ENCODE measurements around the gene RHOXF1.
"Not testable (repeated sequence)": the region's sequence is repeated elsewhere in the genome, so short reads cannot be mapped to it uniquely, and the experiment has no call there.

The RHOXF1 gene

GRCh38 chrX:120115438-120115963, at the start of gene RHOXF1:
RHOXF1 (minus strand) TSS chrX:120115913; CDS start chrX:120115862, 51 bp downstream.
- no peak for DNase-seq (ENCODE audit: low read depth)

- DNase-seq (ENCODE audit: low read depth): not testable (repeated sequence)
These were observed 43.4 kb upstream of the RHOXF1 start for GRCh38 chrX:120159086-120159485.

GRCh38 chrX:120158313-120158712, 42.6 kb upstream of the RHOXF1 start, which contains the start of gene RHOXF2:
RHOXF2 (plus strand) TSS chrX:120158613; CDS start chrX:120158751, 138 bp downstream.
- DNase-seq (ENCODE audit: low read depth): not testable (repeated sequence)

GRCh38 chrX:120150109-120150744, 34.5 kb upstream of the RHOXF1 start:
- DNase-seq (ENCODE audit: low read depth): not testable (repeated sequence)

GRCh38 chrX:120147537-120147936, 31.8 kb upstream of the RHOXF1 start:
- no peak for DNase-seq (ENCODE audit: low read depth)

- DNase-seq (ENCODE audit: low read depth): not testable (repeated sequence)
These were observed 30.6 kb upstream of the RHOXF1 start for GRCh38 chrX:120146323-120146722.

GRCh38 chrX:120145295-120145925, 29.7 kb upstream of the RHOXF1 start:
- no peak for DNase-seq (ENCODE audit: low read depth)

- DNase-seq (ENCODE audit: low read depth): no peak
These were observed 28.6 kb upstream of the RHOXF1 start for GRCh38 chrX:120144178-120144844.

- no peak for DNase-seq (ENCODE audit: low read depth)
These were observed 24.7 kb upstream of the RHOXF1 start for GRCh38 chrX:120140293-120140981.

GRCh38 chrX:120137439-120137838, 21.7 kb upstream of the RHOXF1 start:
- no peak for DNase-seq (ENCODE audit: low read depth)

- DNase-seq (ENCODE audit: low read depth): no peak
These were observed 21.1 kb upstream of the RHOXF1 start for GRCh38 chrX:120136840-120137239.

- DNase-seq (ENCODE audit: low read depth): no peak
These were observed 20.4 kb upstream of the RHOXF1 start for GRCh38 chrX:120136128-120136527.

GRCh38 chrX:120128306-120128846, 12.7 kb upstream of the RHOXF1 start:
- not testable (repeated sequence) for DNase-seq (ENCODE audit: low read depth)

- DNase-seq (ENCODE audit: low read depth): no peak
These were observed 9.7 kb upstream of the RHOXF1 start for GRCh38 chrX:120125444-120125843.

- no peak for DNase-seq (ENCODE audit: low read depth)
These were observed 4.5 kb upstream of the RHOXF1 start for GRCh38 chrX:120120223-120120622.

- DNase-seq (ENCODE audit: low read depth): no peak
These were observed 4.1 kb downstream of the RHOXF1 start for GRCh38 chrX:120111611-120112010.

- DNase-seq (ENCODE audit: low read depth): no peak
These were observed 6.3 kb downstream of the RHOXF1 start for GRCh38 chrX:120109378-120109777.

GRCh38 chrX:120104707-120105106, 11.0 kb downstream of the RHOXF1 start:
- not testable (repeated sequence) for DNase-seq (ENCODE audit: low read depth)

GRCh38 chrX:120101057-120101456, 14.7 kb downstream of the RHOXF1 start:
- not testable (repeated sequence) for DNase-seq (ENCODE audit: low read depth)

GRCh38 chrX:120090208-120090607, 25.5 kb downstream of the RHOXF1 start:
- DNase-seq (ENCODE audit: low read depth): no peak

GRCh38 chrX:120087289-120088017, 28.3 kb downstream of the RHOXF1 start:
- DNase-seq (ENCODE audit: low read depth): no peak

Data from stimulated activated CD8-positive, alpha-beta memory T cell treated with anti-CD3 and anti-CD28 coated beads, Interleukin-15, amount 100 ng/mL, for 24 hours (primary cell).